Neural progenitor cell (in vitro differentiated cells): ENCODE data around the gene UHRF2. TPM values are rescaled to one million over a fixed set of nuclear protein-coding genes. Genes with fewer than 3 reads are reported as not detected.

Source experiments
- DNase-seq: peaks from one replicate; pipeline ENCODE4 v3.0.0-alpha.2; 2016; ENCODE audit warnings: low spot score
- H2AFZ ChIP-seq: fragments of 200-600 bp; sonication (generic); replicated peaks from 2 replicates; pipeline ENCODE4 v1.6.1; 2016; ENCODE audit warnings: antibody characterized with exemption
- H3F3A ChIP-seq: fragments of 200-600 bp; sonication (generic); 2 replicates; pipeline ENCODE4 v1.6.1; 2016; ENCODE audit warnings: antibody characterized with exemption, low read depth
- H3K27ac ChIP-seq: fragments of 200-600 bp; sonication (generic); 2 replicates; pipeline ENCODE4 v1.5.1; 2016; ENCODE audit warnings: mild to moderate bottlenecking
- H3K27me3 ChIP-seq: fragments of 200-600 bp; sonication (generic); 2 replicates; pipeline ENCODE4 v1.6.1; 2016; ENCODE audit warnings: mild to moderate bottlenecking, moderate library complexity
- H3K36me3 ChIP-seq: fragments of 200-600 bp; sonication (generic); 2 replicates; pipeline ENCODE4 v1.5.1; 2016
- H3K4me1 ChIP-seq: fragments of 200-600 bp; sonication (generic); 2 replicates; pipeline ENCODE4 v1.6.1; 2016; ENCODE audit warnings: mixed run types
- H3K4me2 ChIP-seq: fragments of 200-600 bp; sonication (generic); 2 replicates; pipeline ENCODE4 v1.6.1; 2016
- H3K4me3 ChIP-seq: fragments of 200-600 bp; sonication (generic); 2 replicates; pipeline ENCODE4 v1.5.1; 2016
- H3K79me2 ChIP-seq: fragments of 200-600 bp; sonication (generic); 2 replicates; pipeline ENCODE4 v1.6.1; 2016; ENCODE audit warnings: low read depth
- H3K9ac ChIP-seq: fragments of 200-600 bp; sonication (generic); 2 replicates; pipeline ENCODE4 v1.6.1; 2016
- H3K9me3 ChIP-seq: fragments of 200-600 bp; sonication (generic); 2 replicates; pipeline ENCODE4 v1.5.1; 2016; ENCODE audit warnings: low read depth
- H4K20me1 ChIP-seq: fragments of 200-600 bp; sonication (generic); 2 replicates; pipeline ENCODE4 v1.6.1; 2016; ENCODE audit warnings: low read depth
- H3K27ac Mint-ChIP-seq: 3 replicates; pipeline ENCODE4 v1.8.0; 2021; ENCODE audit warnings: mixed read lengths
- H3K27me3 Mint-ChIP-seq: 2 replicates; pipeline ENCODE4 v1.8.0; 2022; ENCODE audit warnings: low read depth, mild to moderate bottlenecking, inconsistent platforms, moderate library complexity, mixed read lengths; ENCODE audit not compliant: insufficient read depth
- H3K36me3 Mint-ChIP-seq: 3 replicates; pipeline ENCODE4 v1.8.0; 2021; ENCODE audit warnings: mixed read lengths
- H3K4me1 Mint-ChIP-seq: 3 replicates; pipeline ENCODE4 v1.8.0; 2021; ENCODE audit warnings: mixed read lengths
- H3K4me3 Mint-ChIP-seq: 3 replicates; pipeline ENCODE4 v1.8.0; 2021; ENCODE audit warnings: mild to moderate bottlenecking, moderate library complexity, mixed read lengths
- H3K9me3 Mint-ChIP-seq: 3 replicates; pipeline ENCODE4 v1.8.0; 2020; ENCODE audit warnings: mixed read lengths
- EZH2 ChIP-seq: fragments of 200-600 bp; sonication (generic); IDR thresholded peaks from 2 replicates; pipeline ENCODE4 v1.6.1; 2017; ENCODE audit warnings: antibody characterized with exemption, mild to moderate bottlenecking, moderate library complexity
- EZH2phosphoT487 ChIP-seq: fragments of 200-600 bp; sonication (generic); IDR thresholded peaks from 2 replicates; pipeline ENCODE4 v1.6.1; 2017; ENCODE audit warnings: antibody characterized with exemption
- total RNA-seq: library from RNA; depleted of rRNA; stranded (reverse); fragments of >200 nt; gene quantifications from 2 replicates; pipeline ENCODE4 v1.2.3, GENCODE V29; 2015; ENCODE audit warnings: low replicate concordance
- TF ChIP-seq, protein P1 (sequence below): fragments of 200-600 bp; sonication (generic); IDR thresholded peaks from 2 replicates; pipeline ENCODE4 v1.5.1; 2017; ENCODE audit warnings: antibody characterized with exemption, mild to moderate bottlenecking

UHRF2 gene
- total RNA-seq, 1 donor from 2014 or later, result 114 TPM

DNA sequence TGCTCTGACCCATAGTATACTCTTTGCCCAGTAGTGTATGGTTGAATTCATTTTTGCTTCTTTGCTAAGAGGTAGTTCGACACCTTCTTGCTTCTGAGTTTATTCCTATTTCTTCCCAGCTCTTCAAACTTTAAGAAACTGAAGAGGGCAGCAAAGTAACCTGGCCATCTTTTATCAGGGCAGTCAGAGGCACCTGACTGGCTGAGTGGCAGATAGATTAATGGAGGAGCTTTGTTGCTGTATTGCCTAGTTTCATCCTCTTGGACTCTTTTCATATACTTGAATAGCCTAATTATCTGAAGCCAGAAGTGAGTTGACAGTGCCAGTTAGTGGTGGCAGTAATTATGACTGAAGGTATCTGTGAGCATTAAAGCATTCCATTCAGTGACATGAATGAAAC lies 82.5 kb downstream of the UHRF2 start:
- DNase-seq, result no peak
- no peaks in the 10 kb centered on the region for H3K27me3 Mint-ChIP-seq
- H3K4me2 ChIP-seq, result no peak overlapping the region
- H4K20me1 ChIP-seq, result peaks cover 23% of the 10 kb centered on the region
- TF ChIP-seq EZH2phosphoT487 (no peak), EZH2 (no peak)
- TF ChIP-seq, protein P1, sequence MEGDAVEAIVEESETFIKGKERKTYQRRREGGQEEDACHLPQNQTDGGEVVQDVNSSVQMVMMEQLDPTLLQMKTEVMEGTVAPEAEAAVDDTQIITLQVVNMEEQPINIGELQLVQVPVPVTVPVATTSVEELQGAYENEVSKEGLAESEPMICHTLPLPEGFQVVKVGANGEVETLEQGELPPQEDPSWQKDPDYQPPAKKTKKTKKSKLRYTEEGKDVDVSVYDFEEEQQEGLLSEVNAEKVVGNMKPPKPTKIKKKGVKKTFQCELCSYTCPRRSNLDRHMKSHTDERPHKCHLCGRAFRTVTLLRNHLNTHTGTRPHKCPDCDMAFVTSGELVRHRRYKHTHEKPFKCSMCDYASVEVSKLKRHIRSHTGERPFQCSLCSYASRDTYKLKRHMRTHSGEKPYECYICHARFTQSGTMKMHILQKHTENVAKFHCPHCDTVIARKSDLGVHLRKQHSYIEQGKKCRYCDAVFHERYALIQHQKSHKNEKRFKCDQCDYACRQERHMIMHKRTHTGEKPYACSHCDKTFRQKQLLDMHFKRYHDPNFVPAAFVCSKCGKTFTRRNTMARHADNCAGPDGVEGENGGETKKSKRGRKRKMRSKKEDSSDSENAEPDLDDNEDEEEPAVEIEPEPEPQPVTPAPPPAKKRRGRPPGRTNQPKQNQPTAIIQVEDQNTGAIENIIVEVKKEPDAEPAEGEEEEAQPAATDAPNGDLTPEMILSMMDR, result no peak
- H3K9me3 Mint-ChIP-seq, result no peaks in the 10 kb centered on the region
- no peak overlapping the region for H3K27ac ChIP-seq
- no peak overlapping the region for H2AFZ ChIP-seq
- peaks cover 27% of the 10 kb centered on the region for H3K79me2 ChIP-seq
- H3K36me3 ChIP-seq, result peaks cover 24% of the 10 kb centered on the region
- H3K4me1 Mint-ChIP-seq, result no peaks in the 10 kb centered on the region
- no peaks in the 10 kb centered on the region for H3K9me3 ChIP-seq
- H3K4me1 ChIP-seq, result no peaks in the 10 kb centered on the region
- H3K27ac Mint-ChIP-seq, result no peak overlapping the region
- no peak overlapping the region for H3K9ac ChIP-seq
- no peaks in the 10 kb centered on the region for H3F3A ChIP-seq
- peaks cover 15% of the 10 kb centered on the region for H3K36me3 Mint-ChIP-seq
- no peak overlapping the region for H3K4me3 Mint-ChIP-seq
- no peaks in the 10 kb centered on the region for H3K27me3 ChIP-seq
- H3K4me3 ChIP-seq, result no peak overlapping the region

DNA sequence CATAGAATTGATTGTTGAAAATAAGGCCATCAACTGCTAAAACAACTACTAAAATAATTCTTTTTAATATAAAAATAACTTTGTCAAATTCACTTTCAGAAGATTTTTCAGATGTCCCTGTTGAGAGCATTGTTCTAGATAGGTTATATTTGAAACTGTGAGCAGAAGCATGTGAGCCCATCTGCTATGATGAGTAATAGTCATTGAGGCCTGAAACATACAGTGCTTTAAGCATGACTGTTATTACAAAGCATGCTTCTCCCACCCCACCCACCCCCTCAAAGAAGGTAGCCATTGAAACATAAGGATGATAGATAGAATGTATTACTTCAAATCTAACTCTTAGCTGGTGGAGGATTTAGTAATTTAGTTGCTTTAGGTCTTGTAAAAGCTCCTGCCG lies 86.0 kb downstream of the UHRF2 start:
- no peaks in the 10 kb centered on the region for H3F3A ChIP-seq
- H3K36me3 Mint-ChIP-seq, result peaks cover 15% of the 10 kb centered on the region
- H2AFZ ChIP-seq, result no peak overlapping the region
- H3K79me2 ChIP-seq, result no peaks in the 10 kb centered on the region
- TF ChIP-seq, protein P1, result no peak
- TF ChIP-seq EZH2phosphoT487 (no peak), EZH2 (no peak)
- H3K4me3 Mint-ChIP-seq, result no peak overlapping the region
- H3K4me1 Mint-ChIP-seq, result no peaks in the 10 kb centered on the region
- H3K4me2 ChIP-seq, result no peak overlapping the region
- peaks cover 30% of the 10 kb centered on the region for H3K36me3 ChIP-seq
- no peak overlapping the region for H3K27ac Mint-ChIP-seq
- H3K4me3 ChIP-seq, result no peak overlapping the region
- no peaks in the 10 kb centered on the region for H3K27me3 Mint-ChIP-seq
- no peak overlapping the region for H3K9ac ChIP-seq
- DNase-seq, result no peak
- H3K9me3 Mint-ChIP-seq, result no peaks in the 10 kb centered on the region
- H3K27ac ChIP-seq, result no peak overlapping the region
- no peaks in the 10 kb centered on the region for H3K4me1 ChIP-seq
- peaks cover 8% of the 10 kb centered on the region for H4K20me1 ChIP-seq
- H3K27me3 ChIP-seq, result no peaks in the 10 kb centered on the region
- no peaks in the 10 kb centered on the region for H3K9me3 ChIP-seq

DNA sequence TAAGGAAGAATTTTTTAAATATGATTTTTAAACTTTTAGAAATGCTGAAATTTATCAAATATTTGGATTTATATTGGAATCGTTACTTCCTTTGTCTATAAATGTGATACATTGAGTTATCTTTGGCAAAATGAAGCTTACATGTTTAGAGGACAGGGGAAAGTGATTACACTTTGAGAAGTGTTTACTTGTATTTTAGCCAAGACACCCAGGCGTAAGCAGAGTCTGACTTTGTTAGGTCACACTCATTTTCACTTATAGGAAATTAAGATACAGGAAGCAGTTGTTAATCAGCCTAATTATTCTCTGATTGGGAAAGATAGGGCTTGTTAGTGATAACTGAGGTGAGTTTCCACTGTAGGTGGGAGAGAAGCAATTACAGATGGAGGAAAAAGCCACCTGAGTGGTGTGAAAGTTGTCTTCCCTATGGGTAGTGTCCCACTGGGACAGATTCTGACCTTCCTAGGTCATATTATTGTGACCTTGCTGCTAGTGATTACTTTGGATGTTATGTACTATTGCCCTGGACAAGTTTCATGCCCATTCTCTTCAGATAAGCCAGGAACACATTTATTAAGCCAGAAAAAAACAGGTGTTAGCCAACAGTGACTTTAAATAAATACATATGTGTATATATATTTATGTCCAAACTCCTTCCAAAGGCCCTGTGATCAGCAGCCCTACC lies 88.7 kb downstream of the UHRF2 start:
- no peaks in the 10 kb centered on the region for H3K9me3 Mint-ChIP-seq
- no peaks in the 10 kb centered on the region for H3F3A ChIP-seq
- no peaks in the 10 kb centered on the region for H3K4me1 Mint-ChIP-seq
- peaks cover 28% of the 10 kb centered on the region for H3K36me3 Mint-ChIP-seq
- H3K36me3 ChIP-seq, result peaks cover 36% of the 10 kb centered on the region
- no peaks in the 10 kb centered on the region for H3K4me1 ChIP-seq
- H3K4me2 ChIP-seq, result no peak overlapping the region
- no peak overlapping the region for H3K9ac ChIP-seq
- no peak overlapping the region for H3K4me3 Mint-ChIP-seq
- no peak overlapping the region for H3K27ac ChIP-seq
- DNase-seq, result no peak
- no peak overlapping the region for H2AFZ ChIP-seq
- no peaks in the 10 kb centered on the region for H3K27me3 ChIP-seq
- no peaks in the 10 kb centered on the region for H3K79me2 ChIP-seq
- peaks cover 2% of the 10 kb centered on the region for H4K20me1 ChIP-seq
- no peak overlapping the region for H3K4me3 ChIP-seq
- H3K27ac Mint-ChIP-seq, result no peak overlapping the region
- H3K27me3 Mint-ChIP-seq, result no peaks in the 10 kb centered on the region
- no peak for TF ChIP-seq EZH2
- TF ChIP-seq, protein P1, result no peak
- TF ChIP-seq EZH2phosphoT487, result no peak
- H3K9me3 ChIP-seq, result no peaks in the 10 kb centered on the region
